HCT116 (cell line): Measurements from ENCODE around the gene ICOS.

ENCODE experiments used
- CBX3 ChIP-seq: IDR thresholded peaks from 2 replicates; pipeline ENCODE4 v1.6.1; 2012; ENCODE audit warnings: low read depth
- JUND ChIP-seq: IDR thresholded peaks from 2 replicates; pipeline ENCODE4 v1.6.1; 2012
- POLR2AphosphoS5 ChIP-seq: IDR thresholded peaks from 2 replicates; pipeline ENCODE4 v1.6.1; 2011; ENCODE audit warnings: mild to moderate bottlenecking, low read depth, low read length, moderate library complexity
- ZNF274 ChIP-seq: fragments of 200-500 bp; sonication (Bioruptor generic); IDR thresholded peaks from 2 replicates; pipeline ENCODE4 v1.6.1; 2014; ENCODE audit warnings: mild to moderate bottlenecking, low read depth, low read length, inconsistent platforms

DNA sequence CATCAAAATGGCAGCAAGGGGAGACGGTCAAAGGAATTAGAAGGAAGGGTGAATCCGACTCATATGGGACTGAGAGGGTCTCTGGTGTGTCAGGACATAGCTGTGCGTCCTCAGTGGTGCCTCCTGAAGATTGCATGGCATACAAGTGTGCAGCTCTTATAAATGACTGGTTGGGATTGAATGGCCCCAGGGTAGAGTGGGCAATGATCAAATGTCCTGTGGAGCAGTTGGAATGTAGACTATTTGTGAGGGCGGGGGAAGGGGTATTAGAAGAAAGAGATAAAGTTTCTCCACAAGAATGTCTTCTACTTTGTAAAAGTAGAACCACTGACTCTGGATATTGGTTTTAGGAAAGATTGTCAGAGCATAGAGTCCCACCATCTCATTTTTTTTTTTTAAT lies 44.4 kb upstream of the ICOS start:
- TF ChIP-seq JUND (no peak), CBX3 (no peak), ZNF274 (no peak), POLR2AphosphoS5 (no peak)
